Measurements from ENCODE around the gene PTPMT1. TPM values are rescaled to one million over a fixed set of nuclear protein-coding genes. Genes with fewer than 3 reads are reported as not detected.

Gene PTPMT1
- total RNA-seq, 4 donors from 2014 or later = 70.0 to 95.7 (median 83.6) TPM

- no peak for ATAC-seq
- TF ChIP-seq CTCF (IDR thresholded peaks at IDR 0.05) (no peak), POLR2AphosphoS5 (IDR thresholded peaks at IDR 0.05) (no peak), EP300 (IDR thresholded peaks at IDR 0.05) (no peak), POLR2A (IDR thresholded peaks at IDR 0.05) (no peak)
- Histone ChIP-seq H3K4me1 (no peaks in the 10 kb centered on the region), H3K9me3 (no peaks in the 10 kb centered on the region), H3K27ac (no peak overlapping the region), H3K36me3 (no peaks in the 10 kb centered on the region), H3K27me3 (no peaks in the 10 kb centered on the region), H3K4me3 (no peak overlapping the region)
- WGBS, 2 donors (ENCODE audit: low coverage in 1 of 2) = 67 to 89% methylated on average over 1 to 4 of the region's 4 CpGs
Measured at GRCh38 chr11:47603295-47603694, 37.9 kb downstream of the PTPMT1 start.

- ATAC-seq = no peak
- 72 to 75% methylated on average over 3 of the region's 3 CpGs for WGBS, 2 donors (ENCODE audit: low coverage in 1 of 2)
- H3K27ac ChIP-seq = no peak overlapping the region
- no peak for TF ChIP-seq EP300 (IDR thresholded peaks at IDR 0.05)
- no peak for TF ChIP-seq POLR2A (IDR thresholded peaks at IDR 0.05)
- TF ChIP-seq POLR2AphosphoS5 (IDR thresholded peaks at IDR 0.05) = no peak
- no peak for TF ChIP-seq CTCF (IDR thresholded peaks at IDR 0.05)
- peaks cover 0 to 13% of the 10 kb centered on the region in 2 donors for H3K36me3 ChIP-seq
- no peaks in the 10 kb centered on the region for H3K9me3 ChIP-seq
- H3K4me1 ChIP-seq = no peaks in the 10 kb centered on the region
- no peaks in the 10 kb centered on the region for H3K27me3 ChIP-seq
- no peak overlapping the region for H3K4me3 ChIP-seq
Measured at GRCh38 chr11:47605921-47606320, 40.5 kb downstream of the PTPMT1 start.

GRCh38 chr11:47606731-47607130, 41.3 kb downstream of the PTPMT1 start:
- 27 to 38% methylated on average over 4 to 5 of the region's 5 CpGs for WGBS, 2 donors (ENCODE audit: low coverage in 1 of 2)
- no peaks in the 10 kb centered on the region for H3K9me3 ChIP-seq
- H3K4me3 ChIP-seq = no peak overlapping the region
- peaks cover 0 to 19% of the 10 kb centered on the region in 2 donors for H3K36me3 ChIP-seq
- TF ChIP-seq POLR2AphosphoS5 (IDR thresholded peaks at IDR 0.05) = no peak
- TF ChIP-seq CTCF (IDR thresholded peaks at IDR 0.05) = no peak
- TF ChIP-seq POLR2A (IDR thresholded peaks at IDR 0.05) = no peak
- TF ChIP-seq EP300 (IDR thresholded peaks at IDR 0.05) = no peak
- no peaks in the 10 kb centered on the region for H3K4me1 ChIP-seq
- no peak for ATAC-seq
- no peaks in the 10 kb centered on the region for H3K27me3 ChIP-seq
- H3K27ac ChIP-seq = no peak overlapping the region

GRCh38 chr11:47607380-47607779, 42.0 kb downstream of the PTPMT1 start:
- no peak overlapping the region for H3K27ac ChIP-seq
- H3K27me3 ChIP-seq = no peaks in the 10 kb centered on the region
- H3K4me1 ChIP-seq = no peaks in the 10 kb centered on the region
- peak; percentile 60 for ATAC-seq
- 37 to 42% methylated on average over 2 to 6 of the region's 7 CpGs for WGBS, 2 donors (ENCODE audit: low coverage in 1 of 2)
- H3K4me3 ChIP-seq = no peak overlapping the region
- H3K36me3 ChIP-seq = peaks cover 0 to 19% of the 10 kb centered on the region in 2 donors
- TF ChIP-seq CTCF (IDR thresholded peaks at IDR 0.05) (no peak), POLR2A (IDR thresholded peaks at IDR 0.05) (no peak), EP300 (IDR thresholded peaks at IDR 0.05) (no peak), POLR2AphosphoS5 (IDR thresholded peaks at IDR 0.05) (no peak)
- no peaks in the 10 kb centered on the region for H3K9me3 ChIP-seq

- no peak for ATAC-seq
- H3K4me1 ChIP-seq = no peaks in the 10 kb centered on the region
- no peak overlapping the region for H3K4me3 ChIP-seq
- H3K27me3 ChIP-seq = no peaks in the 10 kb centered on the region
- peaks cover 0 to 19% of the 10 kb centered on the region in 2 donors for H3K36me3 ChIP-seq
- TF ChIP-seq POLR2A (IDR thresholded peaks at IDR 0.05) (no peak), EP300 (IDR thresholded peaks at IDR 0.05) (no peak), POLR2AphosphoS5 (IDR thresholded peaks at IDR 0.05) (no peak), CTCF (IDR thresholded peaks at IDR 0.05) (no peak)
- WGBS, 2 donors (ENCODE audit: low coverage in 1 of 2) = 49 to 83% methylated on average over 2 to 3 of the region's 3 CpGs
- H3K27ac ChIP-seq = no peak overlapping the region
- no peaks in the 10 kb centered on the region for H3K9me3 ChIP-seq
Measured at GRCh38 chr11:47609675-47610074, 44.3 kb downstream of the PTPMT1 start.
